ENCODE measurements around the gene SHLD1. TPM values are rescaled to one million over a fixed set of nuclear protein-coding genes. Genes with fewer than 3 reads are reported as not detected.
A peak's percentile ranks its signal among the peaks of the same experiment; 100 is the strongest.

Gene SHLD1
- total and polyA plus RNA-seq, 7 donors, result 3.7 to 16.8 (median 8.6) TPM

DNA sequence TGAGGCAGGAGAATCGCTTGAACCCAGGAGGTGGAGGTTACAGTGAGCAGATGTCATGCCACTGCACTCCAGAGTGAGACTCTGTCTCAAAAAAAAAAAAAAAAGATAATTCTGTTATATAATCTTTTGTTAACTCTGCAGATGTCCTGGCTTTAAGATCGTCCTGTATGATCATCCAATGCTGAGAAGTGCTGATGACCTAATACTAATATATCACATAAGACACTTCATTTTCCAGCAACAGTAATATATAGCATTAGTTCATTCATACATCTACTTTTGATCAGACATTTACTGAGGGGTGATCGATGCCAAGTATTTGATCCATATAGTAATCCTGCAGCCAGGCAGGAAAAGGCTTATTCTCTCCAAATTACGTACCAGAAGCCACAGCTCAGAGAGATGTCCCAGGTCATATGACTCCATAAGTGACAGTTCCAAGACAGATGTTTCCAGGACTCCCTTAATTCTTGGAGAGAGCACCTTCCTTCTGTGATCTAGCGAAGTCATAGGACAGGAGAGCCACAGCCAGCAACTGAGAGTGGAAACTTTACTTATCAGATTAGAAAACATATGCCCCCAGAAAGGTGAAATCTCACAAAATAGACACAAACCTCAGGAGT is 60.7 kb downstream of the SHLD1 start:
- WGBS, 3 donors, result 67 to 79% (median 72%) methylated on average over 5 of the region's 5 CpGs
- Histone ChIP-seq H3K4me3 (no peak overlapping the region), H3K9me3 (no peaks in the 10 kb centered on the region), H3K27ac (no peak overlapping the region), H3K27me3 (ENCODE audit: insufficient read depth in 3 of 3, low read length in 2 of 3) (no peaks in the 10 kb centered on the region), H3K36me3 (ENCODE audit: insufficient read depth in 1 of 2, low read depth in 1 of 2) (no peaks in the 10 kb centered on the region), H3K4me1 (no peaks in the 10 kb centered on the region)
- TF ChIP-seq, protein P1, sequence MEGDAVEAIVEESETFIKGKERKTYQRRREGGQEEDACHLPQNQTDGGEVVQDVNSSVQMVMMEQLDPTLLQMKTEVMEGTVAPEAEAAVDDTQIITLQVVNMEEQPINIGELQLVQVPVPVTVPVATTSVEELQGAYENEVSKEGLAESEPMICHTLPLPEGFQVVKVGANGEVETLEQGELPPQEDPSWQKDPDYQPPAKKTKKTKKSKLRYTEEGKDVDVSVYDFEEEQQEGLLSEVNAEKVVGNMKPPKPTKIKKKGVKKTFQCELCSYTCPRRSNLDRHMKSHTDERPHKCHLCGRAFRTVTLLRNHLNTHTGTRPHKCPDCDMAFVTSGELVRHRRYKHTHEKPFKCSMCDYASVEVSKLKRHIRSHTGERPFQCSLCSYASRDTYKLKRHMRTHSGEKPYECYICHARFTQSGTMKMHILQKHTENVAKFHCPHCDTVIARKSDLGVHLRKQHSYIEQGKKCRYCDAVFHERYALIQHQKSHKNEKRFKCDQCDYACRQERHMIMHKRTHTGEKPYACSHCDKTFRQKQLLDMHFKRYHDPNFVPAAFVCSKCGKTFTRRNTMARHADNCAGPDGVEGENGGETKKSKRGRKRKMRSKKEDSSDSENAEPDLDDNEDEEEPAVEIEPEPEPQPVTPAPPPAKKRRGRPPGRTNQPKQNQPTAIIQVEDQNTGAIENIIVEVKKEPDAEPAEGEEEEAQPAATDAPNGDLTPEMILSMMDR (IDR thresholded peaks at IDR 0.05), result no peak
- no peak for DNase-seq
- no peak for ATAC-seq
- intact Hi-C loops (cut with DNase I), result no loop called here

DNA sequence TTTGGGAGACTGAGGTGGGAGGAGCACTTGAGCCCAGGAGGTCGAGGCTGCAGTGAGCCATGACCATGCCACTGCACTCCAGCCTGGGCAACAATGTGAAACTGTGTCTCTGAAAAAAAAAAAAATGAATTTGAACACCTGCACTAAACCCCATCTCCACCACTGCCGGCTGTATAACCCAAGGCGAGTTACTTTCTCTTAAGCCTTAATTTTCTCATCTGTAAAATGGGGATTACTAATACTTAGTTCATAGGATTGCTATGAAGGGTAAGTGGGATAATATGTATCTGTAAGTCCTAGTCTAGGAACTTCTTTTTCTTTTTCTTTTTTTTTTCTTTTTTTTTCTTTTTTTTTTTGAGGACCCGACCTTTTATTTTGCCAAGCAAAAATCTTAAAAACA is 61.5 kb downstream of the SHLD1 start:
- Histone ChIP-seq H3K4me3 (no peak overlapping the region), H3K27ac (no peak overlapping the region), H3K4me1 (no peaks in the 10 kb centered on the region), H3K36me3 (ENCODE audit: insufficient read depth in 1 of 2, low read depth in 1 of 2) (no peaks in the 10 kb centered on the region), H3K27me3 (ENCODE audit: insufficient read depth in 3 of 3, low read length in 2 of 3) (no peaks in the 10 kb centered on the region), H3K9me3 (no peaks in the 10 kb centered on the region)
- DNase-seq (no peak), ATAC-seq (no peak)
- intact Hi-C loops (cut with DNase I), result no loop called here
- WGBS, 3 donors, result 93 to 97% (median 96%) methylated on average over 4 of the region's 4 CpGs
- TF ChIP-seq, protein P1 (IDR thresholded peaks at IDR 0.05), result no peak

DNA sequence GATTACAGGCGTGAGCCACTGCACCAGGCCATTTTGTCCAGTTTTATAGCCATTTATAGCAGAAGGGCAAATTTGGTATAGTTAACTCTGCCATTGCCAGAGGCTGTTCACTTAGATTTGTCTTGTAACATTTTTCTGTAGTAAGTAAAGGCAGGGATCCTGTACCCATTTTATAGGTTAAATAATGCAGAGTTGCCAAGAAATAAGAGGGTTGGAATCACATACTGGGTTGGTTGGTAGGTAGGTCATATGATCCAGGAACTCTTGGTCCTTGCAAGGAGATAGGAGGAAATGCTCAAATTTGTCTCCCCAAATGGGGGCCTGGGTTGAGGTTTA is 68.1 kb downstream of the SHLD1 start:
- DNase-seq (no peak), ATAC-seq (no peak)
- intact Hi-C loops (cut with DNase I), result no loop called here
- Histone ChIP-seq H3K36me3 (ENCODE audit: insufficient read depth in 1 of 2, low read depth in 1 of 2) (no peaks in the 10 kb centered on the region), H3K27me3 (ENCODE audit: insufficient read depth in 3 of 3, low read length in 2 of 3) (no peaks in the 10 kb centered on the region), H3K4me1 (peaks cover 12% of the 10 kb centered on the region), H3K27ac (peak overlapping the region; percentile 50), H3K4me3 (no peak overlapping the region), H3K9me3 (no peaks in the 10 kb centered on the region)
- TF ChIP-seq, protein P1 (IDR thresholded peaks at IDR 0.05), result no peak
- 31 to 43% (median 33%) methylated on average over 1 of the region's 1 CpG for WGBS, 3 donors

DNA sequence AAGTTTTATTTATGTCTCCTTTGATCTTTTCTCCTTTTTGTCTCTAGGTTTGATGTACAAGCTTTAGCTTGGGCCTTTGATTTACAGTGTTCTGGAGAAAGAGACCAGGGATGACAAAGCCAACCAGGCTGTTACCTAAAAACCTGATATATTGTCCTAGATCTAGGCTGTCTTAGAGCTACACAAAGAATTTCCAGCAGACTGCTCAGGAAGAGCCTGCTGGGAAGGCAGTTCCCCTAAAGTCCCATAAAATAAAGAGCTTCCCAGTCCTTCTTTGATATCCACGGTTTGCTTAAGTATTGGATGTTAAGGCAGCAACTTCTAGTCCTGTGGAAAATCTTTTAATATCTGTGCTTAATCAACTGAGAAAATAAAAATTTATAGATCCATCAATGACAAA is 70.5 kb downstream of the SHLD1 start:
- Histone ChIP-seq H3K27ac (no peak overlapping the region), H3K27me3 (ENCODE audit: insufficient read depth in 3 of 3, low read length in 2 of 3) (no peaks in the 10 kb centered on the region), H3K4me1 (peaks cover 13% of the 10 kb centered on the region), H3K4me3 (no peak overlapping the region), H3K36me3 (ENCODE audit: insufficient read depth in 1 of 2, low read depth in 1 of 2) (no peaks in the 10 kb centered on the region), H3K9me3 (no peaks in the 10 kb centered on the region)
- WGBS, 3 donors, result 38 to 63% (median 51%) methylated on average over 1 of the region's 1 CpG
- DNase-seq, result no peak
- no peak for ATAC-seq
- TF ChIP-seq, protein P1 (IDR thresholded peaks at IDR 0.05), result no peak
- intact Hi-C loops (cut with DNase I), result loop anchor here in 1 of 2 donors (10.0 kb wide), 1 partner anchor 114 kb away; no protein-coding TSS in a partner anchor
